H9 (cell line): ENCODE measurements around the gene MLANA. TPM values are rescaled to one million over a fixed set of nuclear protein-coding genes. Genes with fewer than 3 reads are reported as not detected.

Experiments
- DNase-seq: peaks from one replicate; pipeline ENCODE4 v3.0.0-alpha.2; 2017
- H2AFZ ChIP-seq: one replicate; pipeline ENCODE4 v1.6.1; 2013; ENCODE audit warnings: mild to moderate bottlenecking, low read length, control low read depth, moderate library complexity
- H2AK5ac ChIP-seq: 2 replicates; pipeline ENCODE4 v1.6.1; 2013; ENCODE audit warnings: low read length, control low read depth, mixed read lengths; ENCODE audit not compliant: insufficient read length
- H2BK120ac ChIP-seq: one replicate; pipeline ENCODE4 v1.6.1; 2013; ENCODE audit warnings: low read depth, mild to moderate bottlenecking, low read length, control low read depth, inconsistent platforms; ENCODE audit not compliant: poor library complexity, severe bottlenecking
- H2BK12ac ChIP-seq: 2 replicates; pipeline ENCODE4 v1.6.1; 2013; ENCODE audit warnings: low read length, control low read depth, mixed read lengths, low read depth; ENCODE audit not compliant: insufficient read length
- H2BK15ac ChIP-seq: 2 replicates; pipeline ENCODE4 v1.6.1; 2013; ENCODE audit warnings: low read depth, low read length, control low read depth
- H2BK20ac ChIP-seq: one replicate; pipeline ENCODE4 v1.6.1; 2013; ENCODE audit warnings: low read depth, mild to moderate bottlenecking, low read length, control low read depth, inconsistent platforms; ENCODE audit not compliant: poor library complexity, severe bottlenecking
- H2BK5ac ChIP-seq: 2 replicates; pipeline ENCODE4 v1.6.1; 2013; ENCODE audit warnings: low read length, control low read depth, mixed read lengths; ENCODE audit not compliant: insufficient read length
- H3K14ac ChIP-seq: 2 replicates; pipeline ENCODE4 v1.6.1; 2013; ENCODE audit warnings: low read length, control low read depth; ENCODE audit not compliant: insufficient read depth
- H3K18ac ChIP-seq: 2 replicates; pipeline ENCODE4 v1.6.1; 2013; ENCODE audit warnings: low read depth, mild to moderate bottlenecking, mixed read lengths, low read length, control low read depth; ENCODE audit not compliant: insufficient read length
- H3K23ac ChIP-seq: 2 replicates; pipeline ENCODE4 v1.6.1; 2013; ENCODE audit warnings: low read length, control low read depth, mixed read lengths, low read depth; ENCODE audit not compliant: insufficient read length
- H3K23me2 ChIP-seq: 2 replicates; pipeline ENCODE4 v1.6.1; 2013; ENCODE audit warnings: low read depth, mild to moderate bottlenecking, mixed read lengths, low read length, control low read depth; ENCODE audit not compliant: insufficient read length, poor library complexity, severe bottlenecking
- H3K27ac ChIP-seq: 2 replicates; pipeline ENCODE4 v1.5.1; 2013; ENCODE audit warnings: low read length, control low read depth, mixed read lengths, low read depth; ENCODE audit not compliant: insufficient read length
- H3K27me3 ChIP-seq: 2 replicates; pipeline ENCODE4 v1.6.1; 2013; ENCODE audit warnings: low read length, control low read depth, inconsistent platforms; ENCODE audit not compliant: insufficient read depth
- H3K4ac ChIP-seq: 2 replicates; pipeline ENCODE4 v1.6.1; 2013; ENCODE audit warnings: low read depth, mild to moderate bottlenecking, control low read depth, inconsistent platforms, low read length, moderate library complexity
- H3K4me1 ChIP-seq: 2 replicates; pipeline ENCODE4 v1.6.1; 2013; ENCODE audit warnings: low read length, control low read depth, inconsistent platforms; ENCODE audit not compliant: insufficient read depth
- H3K4me2 ChIP-seq: 2 replicates; pipeline ENCODE4 v1.6.1; 2013; ENCODE audit warnings: low read length, control low read depth, mixed read lengths; ENCODE audit not compliant: insufficient read length, insufficient read depth
- H3K56ac ChIP-seq: 2 replicates; pipeline ENCODE4 v1.6.1; 2013; ENCODE audit warnings: low read depth, mild to moderate bottlenecking, mixed read lengths, low read length, control low read depth; ENCODE audit not compliant: insufficient read length
- H3K79me1 ChIP-seq: 2 replicates; pipeline ENCODE4 v1.6.1; 2013; ENCODE audit warnings: low read depth, mild to moderate bottlenecking, moderate library complexity, low read length, control low read depth, inconsistent platforms; ENCODE audit not compliant: insufficient read depth, poor library complexity, severe bottlenecking
- H3K79me2 ChIP-seq: 2 replicates; pipeline ENCODE4 v1.6.1; 2013; ENCODE audit warnings: low read length, control low read depth, inconsistent platforms; ENCODE audit not compliant: insufficient read depth
- H3K9ac ChIP-seq: 2 replicates; pipeline ENCODE4 v1.6.1; 2013; ENCODE audit warnings: low read length, control low read depth, mixed read lengths; ENCODE audit not compliant: insufficient read length; ENCODE audit errors: extremely low read depth
- H3K9me3 ChIP-seq: one replicate; pipeline ENCODE4 v1.6.1; 2013; ENCODE audit warnings: low read depth, low read length, inconsistent platforms; ENCODE audit not compliant: control insufficient read depth
- H3T11ph ChIP-seq: one replicate; pipeline ENCODE4 v1.6.1; 2013; ENCODE audit warnings: mild to moderate bottlenecking, low read length, control low read depth, inconsistent platforms
- H4K20me1 ChIP-seq: one replicate; pipeline ENCODE4 v1.6.1; 2013; ENCODE audit not compliant: control insufficient read depth, insufficient read length, insufficient read depth
- H4K5ac ChIP-seq: 2 replicates; pipeline ENCODE4 v1.6.1; 2013; ENCODE audit warnings: low read depth, mild to moderate bottlenecking, mixed read lengths, low read length, control low read depth; ENCODE audit not compliant: insufficient read length
- H4K8ac ChIP-seq: replicated peaks from 2 replicates; pipeline ENCODE4 v1.6.1; 2013; ENCODE audit warnings: low read length, control low read depth, mixed read lengths, low read depth; ENCODE audit not compliant: insufficient read length
- H4K91ac ChIP-seq: 2 replicates; pipeline ENCODE4 v1.6.1; 2013; ENCODE audit warnings: low read depth, mild to moderate bottlenecking, moderate library complexity, mixed read lengths, low read length, control low read depth; ENCODE audit not compliant: insufficient read length
- H3K27ac Mint-ChIP-seq, 3 experiments: 2 replicates in 2 of 3; 3 replicates in 1 of 3; pipeline ENCODE4 v1.8.0; 2020 to 2021; ENCODE audit warnings: mixed read lengths in 3 of 3, mild to moderate bottlenecking in 1 of 3, moderate library complexity in 1 of 3
- H3K27me3 Mint-ChIP-seq: 2 replicates; pipeline ENCODE4 v1.8.0; 2021; ENCODE audit warnings: low read depth, mild to moderate bottlenecking, moderate library complexity, mixed read lengths
- H3K36me3 Mint-ChIP-seq, 3 experiments: 2 replicates in 2 of 3; 3 replicates in 1 of 3; pipeline ENCODE4 v1.8.0; 2020 to 2021; ENCODE audit warnings: low read depth in 3 of 3, mixed read lengths in 3 of 3; ENCODE audit not compliant: insufficient read depth in 1 of 3
- H3K4me1 Mint-ChIP-seq, 2 experiments: 2 replicates each; pipeline ENCODE4 v1.8.0; 2020; ENCODE audit warnings: mixed read lengths in 2 of 2
- H3K4me3 Mint-ChIP-seq, 2 experiments: 2 replicates in 1 of 2; 3 replicates in 1 of 2; pipeline ENCODE4 v1.8.0; 2020 to 2021; ENCODE audit warnings: mild to moderate bottlenecking in 2 of 2, mixed read lengths in 2 of 2, moderate library complexity in 1 of 2
- H3K9me3 Mint-ChIP-seq, 2 experiments: 2 replicates in 1 of 2; 3 replicates in 1 of 2; pipeline ENCODE4 v1.8.0; 2020; ENCODE audit warnings: mild to moderate bottlenecking in 2 of 2, mixed read lengths in 2 of 2, moderate library complexity in 1 of 2
- CTCF ChIP-seq: fragments of 200-600 bp; sonication (generic); conservative IDR thresholded peaks from 3 replicates; pipeline ENCODE4 v1.8.0; 2021; ENCODE audit warnings: antibody characterized with exemption, mild to moderate bottlenecking
- WGBS: extraction: QIAGEN DNeasy Blood & Tissue Kit; methylation state at CpG from one replicate; pipeline ENCODE4 v1.1.7; 2013; ENCODE audit warnings: missing lambda C conversion rate, low lambda C conversion rate, mixed read lengths; ENCODE audit not compliant: insufficient read length; ENCODE audit errors: extremely low coverage; 5-methylcytosine and 5-hydroxymethylcytosine counted together
- total RNA-seq: library from RNA; stranded (reverse); gene quantifications from 2 replicates; pipeline ENCODE4 v1.2.1, GENCODE V29; 2021

Gene MLANA
- total RNA-seq, 1 experiment from 2014 or later, result not detected

DNA sequence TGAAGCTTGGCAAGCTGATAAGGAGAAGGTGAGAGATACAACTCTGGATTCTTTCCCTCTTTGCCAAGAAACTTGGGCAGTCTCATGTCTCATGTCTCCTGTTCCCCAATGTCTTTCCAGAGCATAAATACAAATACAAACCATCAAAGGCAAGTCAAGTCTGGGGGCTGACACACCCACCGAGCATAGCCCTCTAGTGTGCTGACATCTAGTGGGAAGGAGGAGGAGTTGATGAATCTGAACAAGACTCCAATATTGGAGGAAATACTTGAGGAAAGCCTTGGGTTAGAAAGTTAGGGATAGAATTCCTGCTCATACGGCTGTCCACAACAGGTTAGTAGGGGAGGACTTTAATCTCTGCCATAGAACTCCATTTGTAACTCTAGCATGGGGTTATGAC is 8.6 kb downstream of the MLANA start:
- H2BK12ac ChIP-seq, result no peak overlapping the region
- H2BK20ac ChIP-seq, result no peak overlapping the region
- H4K5ac ChIP-seq, result no peak overlapping the region
- H3K79me1 ChIP-seq, result no peaks in the 10 kb centered on the region
- DNase-seq, result no peak
- H2BK15ac ChIP-seq, result no peak overlapping the region
- H3K4me2 ChIP-seq, result no peak overlapping the region
- H3K36me3 Mint-ChIP-seq, result no peaks in the 10 kb centered on the region
- no peaks in the 10 kb centered on the region; the same call in 1 of the 2 replicates for H3K27me3 ChIP-seq
- no peaks in the 10 kb centered on the region for H3K23me2 ChIP-seq
- peak; percentile 60 for TF ChIP-seq CTCF
- H3K9me3 ChIP-seq, result no peaks in the 10 kb centered on the region
- H2AK5ac ChIP-seq, result no peak overlapping the region
- no CpG with 5 or more reads among the region's 2 CpGs for WGBS
- H3K4me1 ChIP-seq, result no peaks in the 10 kb centered on the region
- no peak overlapping the region for H3K27ac Mint-ChIP-seq
- H3K14ac ChIP-seq, result no peak overlapping the region
- no peak overlapping the region for H2BK5ac ChIP-seq
- H3K4ac ChIP-seq, result no peak overlapping the region
- H3K23ac ChIP-seq, result no peak overlapping the region
- H3K4me3 Mint-ChIP-seq, result no peak overlapping the region
- no peak overlapping the region for H3K18ac ChIP-seq
- no peak overlapping the region for H3K56ac ChIP-seq
- H3K4me1 Mint-ChIP-seq, result no peaks in the 10 kb centered on the region
- no peaks in the 10 kb centered on the region for H3K27me3 Mint-ChIP-seq
- H3K9me3 Mint-ChIP-seq, result no peaks in the 10 kb centered on the region
- no peak overlapping the region for H2BK120ac ChIP-seq
- no peak overlapping the region for H2AFZ ChIP-seq
- no peak overlapping the region for H3T11ph ChIP-seq
- H3K27ac ChIP-seq, result no peak overlapping the region
- H3K9ac ChIP-seq, result no peak overlapping the region
- no peak overlapping the region for H4K91ac ChIP-seq
- no peak overlapping the region for H4K8ac ChIP-seq
- no peaks in the 10 kb centered on the region for H3K79me2 ChIP-seq
- no peaks in the 10 kb centered on the region for H4K20me1 ChIP-seq
